HEK293 (cell line): ENCODE results near the gene MCM6.

Source experiments
- CTCF ChIA-PET: fragments of 350-600 bp; formaldehyde crosslinking; extraction: SDS; loops from one replicate; lab custom pipeline; 2021; ENCODE audit warnings: antibody characterized with exemption; lab: Yijun Ruan, JAX
- POLR2A ChIA-PET: fragments of 300-600 bp; formaldehyde crosslinking; extraction: SDS; loops from one replicate; lab custom pipeline; 2020; ENCODE audit warnings: antibody characterized with exemption, inconsistent platforms; lab: Yijun Ruan, JAX
- H3K27ac ChIP-seq: fragments of 200-500 bp; sonication (Bioruptor generic); 2 replicates; pipeline ENCODE4 v1.5.1; 2014; ENCODE audit warnings: low read depth, low read length, control low read depth, inconsistent platforms; ENCODE audit errors: extremely low read depth
- H3K36me3 ChIP-seq, 2 experiments: fragments of 200-500 bp in 1 of 2; sonication (Bioruptor generic) in 1 of 2; 1 replicate in 1 of 2; 2 replicates in 1 of 2; pipeline ENCODE4 v1.5.1; 2014 to 2017; ENCODE audit warnings: inconsistent platforms in 2 of 2, low read length in 2 of 2; ENCODE audit not compliant: control insufficient read depth in 2 of 2, insufficient read depth in 1 of 2
- H3K4me1 ChIP-seq: fragments of 200-500 bp; sonication (Bioruptor generic); 2 replicates; pipeline ENCODE4 v1.5.1; 2014; ENCODE audit warnings: mild to moderate bottlenecking, low read length, inconsistent platforms; ENCODE audit not compliant: control insufficient read depth, insufficient read depth
- H3K4me3 ChIP-seq: 2 replicates; pipeline ENCODE4 v1.5.1; 2011; ENCODE audit warnings: low read depth, mild to moderate bottlenecking, control low read depth, low read length, moderate library complexity
- H3K9me3 ChIP-seq: fragments of 200-500 bp; sonication (Bioruptor generic); 2 replicates; pipeline ENCODE4 v1.5.1; 2014; ENCODE audit warnings: low read depth, low read length, inconsistent platforms; ENCODE audit not compliant: control insufficient read depth, insufficient read depth
- GLIS1 ChIP-seq: fragments of 450-650 bp; formaldehyde crosslinking; IDR thresholded peaks from 2 replicates; pipeline ENCODE4 v1.5.1; 2016; ENCODE audit warnings: missing biosample characterization, missing genetic modification characterization
- KLF10 ChIP-seq: fragments of 450-650 bp; IDR thresholded peaks from 2 replicates; pipeline ENCODE4 v1.5.1; 2018; ENCODE audit warnings: missing biosample characterization, mild to moderate bottlenecking, missing genetic modification characterization
- MZF1 ChIP-seq: fragments of 450-650 bp; formaldehyde crosslinking; IDR thresholded peaks from 2 replicates; pipeline ENCODE4 v1.5.1; 2017; ENCODE audit warnings: missing biosample characterization, missing genetic modification characterization, borderline replicate concordance
- PRDM2 ChIP-seq: fragments of 450-650 bp; formaldehyde crosslinking; IDR thresholded peaks from 2 replicates; pipeline ENCODE4 v1.5.1; 2016; ENCODE audit warnings: missing biosample characterization, missing genetic modification characterization, borderline replicate concordance
- SALL2 ChIP-seq: fragments of 450-650 bp; formaldehyde crosslinking; IDR thresholded peaks from 2 replicates; pipeline ENCODE4 v1.5.0; 2017; ENCODE audit warnings: missing biosample characterization, mild to moderate bottlenecking, missing genetic modification characterization, borderline replicate concordance
- ZBTB20 ChIP-seq: fragments of 450-650 bp; formaldehyde crosslinking; IDR thresholded peaks from 2 replicates; pipeline ENCODE4 v1.5.1; 2016; ENCODE audit warnings: missing biosample characterization, missing genetic modification characterization
- ZNF112 ChIP-seq: fragments of 450-650 bp; formaldehyde crosslinking; IDR thresholded peaks from 2 replicates; pipeline ENCODE4 v1.5.0; 2017; ENCODE audit warnings: missing biosample characterization, missing genetic modification characterization
- ZNF169 ChIP-seq: fragments of 450-650 bp; formaldehyde crosslinking; IDR thresholded peaks from 2 replicates; pipeline ENCODE4 v1.5.1; 2016; ENCODE audit warnings: missing biosample characterization, missing genetic modification characterization
- ZNF19 ChIP-seq: fragments of 450-650 bp; formaldehyde crosslinking; IDR thresholded peaks from 2 replicates; pipeline ENCODE4; 2016; ENCODE audit warnings: missing biosample characterization, missing genetic modification characterization, low read depth
- ZNF266 ChIP-seq: fragments of 450-650 bp; formaldehyde crosslinking; IDR thresholded peaks from 2 replicates; pipeline ENCODE4 v1.5.1; 2016; ENCODE audit warnings: missing biosample characterization, missing genetic modification characterization, low read depth
- ZNF544 ChIP-seq: fragments of 450-650 bp; formaldehyde crosslinking; IDR thresholded peaks from 2 replicates; pipeline ENCODE4 v1.5.0; 2017; ENCODE audit warnings: missing biosample characterization, missing genetic modification characterization
- ZNF549 ChIP-seq: fragments of 450-650 bp; IDR thresholded peaks from 2 replicates; pipeline ENCODE4 v1.5.1; 2018; ENCODE audit warnings: missing biosample characterization, missing genetic modification characterization, mild to moderate bottlenecking, inconsistent platforms, moderate library complexity
- ZNF571 ChIP-seq: fragments of 450-650 bp; formaldehyde crosslinking; IDR thresholded peaks from 2 replicates; pipeline ENCODE4 v1.5.0; 2017; ENCODE audit warnings: missing biosample characterization, missing genetic modification characterization
- ZNF596 ChIP-seq: fragments of 450-650 bp; IDR thresholded peaks from 2 replicates; pipeline ENCODE4 v1.5.0; 2018; ENCODE audit warnings: missing biosample characterization, mild to moderate bottlenecking, missing genetic modification characterization, moderate library complexity
- ZNF837 ChIP-seq: fragments of 450-650 bp; formaldehyde crosslinking; IDR thresholded peaks from 2 replicates; pipeline ENCODE4 v1.5.1; 2016; ENCODE audit warnings: missing biosample characterization, missing genetic modification characterization
- TF ChIP-seq, protein P1 (sequence below): fragments of 450-650 bp; formaldehyde crosslinking; conservative IDR thresholded peaks from 2 replicates; pipeline ENCODE4 v1.5.1; 2016; ENCODE audit warnings: low read depth, missing biosample characterization, missing genetic modification characterization
- TF ChIP-seq, protein P2 (sequence below): fragments of 450-650 bp; formaldehyde crosslinking; IDR thresholded peaks from 2 replicates; pipeline ENCODE4 v1.5.1; 2017; ENCODE audit warnings: missing biosample characterization, missing genetic modification characterization

Gene MCM6

DNA sequence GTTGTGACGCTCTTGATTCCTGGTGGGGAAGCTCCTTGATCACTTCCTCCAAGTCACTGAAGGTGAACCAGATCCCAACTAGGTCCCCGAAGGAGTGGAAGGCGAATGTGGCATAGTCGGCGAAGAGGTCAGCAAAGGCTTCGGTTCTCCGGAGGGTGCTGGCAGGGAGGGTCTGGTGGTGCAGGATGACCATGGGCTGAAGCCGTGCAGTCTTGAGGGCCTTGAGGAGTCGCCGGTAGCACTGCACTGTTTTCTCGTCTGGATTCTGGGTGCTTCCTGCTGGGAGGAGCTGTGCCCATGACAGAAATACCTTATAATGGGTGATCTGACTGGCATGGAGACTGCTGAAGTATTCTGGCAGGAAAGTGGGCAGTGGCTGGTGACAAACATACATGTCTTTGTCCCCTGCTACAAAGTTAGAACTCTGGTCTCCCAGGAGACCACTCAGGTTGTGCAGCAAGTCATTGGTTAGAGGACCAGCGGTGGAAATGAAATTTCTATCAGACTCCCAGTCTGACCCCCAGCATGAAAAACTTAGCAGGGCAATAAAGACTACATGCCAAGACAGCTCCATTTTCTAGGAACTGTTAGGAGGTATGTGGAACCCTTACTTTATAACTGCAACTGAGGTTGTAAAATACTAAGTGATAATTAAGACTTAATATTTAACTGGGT lies 39.5 kb downstream of the MCM6 start, which contains the start of gene LCT:
Gene LCT, minus strand, starts transcription at position 589 of the 675 bp plus-strand sequence. Its CDS starts 15 bp downstream, at position 574.
- peaks cover 10 to 24% of the 10 kb centered on the region in 2 experiments; a peak in 2 of 3 replicates for H3K36me3 ChIP-seq
- no peaks in the 10 kb centered on the region for H3K4me1 ChIP-seq
- no peaks in the 10 kb centered on the region for H3K9me3 ChIP-seq
- TF ChIP-seq ZBTB20 (tag by site-specific recombination) (no peak), SALL2 (tag by site-specific recombination) (no peak), KLF10 (tag by site-specific recombination) (no peak), PRDM2 (no peak), ZNF837 (no peak), ZNF571 (tag by site-specific recombination) (no peak), ZNF544 (tag by site-specific recombination) (no peak), MZF1 (tag by site-specific recombination) (no peak), ZNF266 (tag by site-specific recombination) (no peak), ZNF169 (tag by site-specific recombination) (no peak), ZNF112 (tag by site-specific recombination) (no peak), ZNF19 (tag by site-specific recombination) (no peak), ZNF549 (tag by site-specific recombination) (no peak), ZNF596 (tag by site-specific recombination) (no peak), GLIS1 (tag by site-specific recombination) (no peak)
- TF ChIP-seq, protein P1, sequence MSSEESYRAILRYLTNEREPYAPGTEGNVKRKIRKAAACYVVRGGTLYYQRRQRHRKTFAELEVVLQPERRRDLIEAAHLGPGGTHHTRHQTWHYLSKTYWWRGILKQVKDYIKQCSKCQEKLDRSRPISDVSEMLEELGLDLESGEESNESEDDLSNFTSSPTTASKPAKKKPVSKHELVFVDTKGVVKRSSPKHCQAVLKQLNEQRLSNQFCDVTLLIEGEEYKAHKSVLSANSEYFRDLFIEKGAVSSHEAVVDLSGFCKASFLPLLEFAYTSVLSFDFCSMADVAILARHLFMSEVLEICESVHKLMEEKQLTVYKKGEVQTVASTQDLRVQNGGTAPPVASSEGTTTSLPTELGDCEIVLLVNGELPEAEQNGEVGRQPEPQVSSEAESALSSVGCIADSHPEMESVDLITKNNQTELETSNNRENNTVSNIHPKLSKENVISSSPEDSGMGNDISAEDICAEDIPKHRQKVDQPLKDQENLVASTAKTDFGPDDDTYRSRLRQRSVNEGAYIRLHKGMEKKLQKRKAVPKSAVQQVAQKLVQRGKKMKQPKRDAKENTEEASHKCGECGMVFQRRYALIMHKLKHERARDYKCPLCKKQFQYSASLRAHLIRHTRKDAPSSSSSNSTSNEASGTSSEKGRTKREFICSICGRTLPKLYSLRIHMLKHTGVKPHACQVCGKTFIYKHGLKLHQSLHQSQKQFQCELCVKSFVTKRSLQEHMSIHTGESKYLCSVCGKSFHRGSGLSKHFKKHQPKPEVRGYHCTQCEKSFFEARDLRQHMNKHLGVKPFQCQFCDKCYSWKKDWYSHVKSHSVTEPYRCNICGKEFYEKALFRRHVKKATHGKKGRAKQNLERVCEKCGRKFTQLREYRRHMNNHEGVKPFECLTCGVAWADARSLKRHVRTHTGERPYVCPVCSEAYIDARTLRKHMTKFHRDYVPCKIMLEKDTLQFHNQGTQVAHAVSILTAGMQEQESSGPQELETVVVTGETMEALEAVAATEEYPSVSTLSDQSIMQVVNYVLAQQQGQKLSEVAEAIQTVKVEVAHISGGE: no peak
- TF ChIP-seq, protein P2, sequence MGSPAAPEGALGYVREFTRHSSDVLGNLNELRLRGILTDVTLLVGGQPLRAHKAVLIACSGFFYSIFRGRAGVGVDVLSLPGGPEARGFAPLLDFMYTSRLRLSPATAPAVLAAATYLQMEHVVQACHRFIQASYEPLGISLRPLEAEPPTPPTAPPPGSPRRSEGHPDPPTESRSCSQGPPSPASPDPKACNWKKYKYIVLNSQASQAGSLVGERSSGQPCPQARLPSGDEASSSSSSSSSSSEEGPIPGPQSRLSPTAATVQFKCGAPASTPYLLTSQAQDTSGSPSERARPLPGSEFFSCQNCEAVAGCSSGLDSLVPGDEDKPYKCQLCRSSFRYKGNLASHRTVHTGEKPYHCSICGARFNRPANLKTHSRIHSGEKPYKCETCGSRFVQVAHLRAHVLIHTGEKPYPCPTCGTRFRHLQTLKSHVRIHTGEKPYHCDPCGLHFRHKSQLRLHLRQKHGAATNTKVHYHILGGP (tag by site-specific recombination): no peak
- ChIA-PET CTCF (interaction anchor here (0.6 to 1.4 kb wide), 2 partner anchors 39 to 45 kb away, joined by 3 read pairs; no protein-coding TSS in a partner anchor), POLR2A (no interaction called here)
- H3K27ac ChIP-seq: no peak within 1 kb of the TSS
- H3K4me3 ChIP-seq: no peak within 1 kb of the TSS
